ENCODE results near the gene MROH8.

- TF ChIP-seq CTCF (IDR thresholded peaks at IDR 0.05): no peak
- no peak for TF ChIP-seq POLR2A (IDR thresholded peaks at IDR 0.05)
- no peak for TF ChIP-seq POLR2AphosphoS5 (IDR thresholded peaks at IDR 0.05; ENCODE audit: insufficient read depth in 1 of 2, low read depth in 1 of 2)
Measured at GRCh38 chr20:37102571-37102970, 76.8 kb downstream of the MROH8 start.

Measured in vagina (tissue), 2 donors.